Measurements from ENCODE around the gene ICAM1.
"Not testable (repeated sequence)": the region's sequence is repeated elsewhere in the genome, so short reads cannot be mapped to it uniquely, and the experiment has no call there.

ICAM1 gene

GRCh38 chr19:10277795-10278589 is 7.1 kb downstream of the ICAM1 start:
- no peak for DNase-seq (ENCODE audit: low read depth)

- no peak for DNase-seq (ENCODE audit: low read depth)
These were observed 8.0 kb downstream of the ICAM1 start for GRCh38 chr19:10278935-10279334.

- no peak for DNase-seq (ENCODE audit: low read depth)
These were observed 9.0 kb downstream of the ICAM1 start for GRCh38 chr19:10279737-10280442.

GRCh38 chr19:10282043-10282442 is 11.1 kb downstream of the ICAM1 start:
- not testable (repeated sequence) for DNase-seq (ENCODE audit: low read depth)

GRCh38 chr19:10283301-10284064 is 12.6 kb downstream of the ICAM1 start:
- DNase-seq (ENCODE audit: low read depth): no peak

- no peak for DNase-seq (ENCODE audit: low read depth)
These were observed 13.4 kb downstream of the ICAM1 start for GRCh38 chr19:10284065-10284959.

- no peak for DNase-seq (ENCODE audit: low read depth)
These were observed 14.0 kb downstream of the ICAM1 start for GRCh38 chr19:10284960-10285278.

- DNase-seq (ENCODE audit: low read depth): no peak
These were observed 14.5 kb downstream of the ICAM1 start for GRCh38 chr19:10285393-10285792.

- no peak for DNase-seq (ENCODE audit: low read depth)
These were observed 16.1 kb downstream of the ICAM1 start, which contains the start of gene ICAM4 for GRCh38 chr19:10286803-10287737. ICAM4 (plus strand) TSS chr19:10286955; CDS start chr19:10287013, 58 bp downstream.

- no peak for DNase-seq (ENCODE audit: low read depth)
These were observed 17.8 kb downstream of the ICAM1 start for GRCh38 chr19:10288662-10289166.

GRCh38 chr19:10289167-10289835 is 18.4 kb downstream of the ICAM1 start:
- no peak for DNase-seq (ENCODE audit: low read depth)

- DNase-seq (ENCODE audit: low read depth): no peak
These were observed 19.0 kb downstream of the ICAM1 start, which contains the start of gene ICAM5 for GRCh38 chr19:10289836-10290356. ICAM5 (plus strand) TSS chr19:10289952; CDS start chr19:10290044, 92 bp downstream.

GRCh38 chr19:10290357-10290875 is 19.5 kb downstream of the ICAM1 start:
- no peak for DNase-seq (ENCODE audit: low read depth)

- no peak for DNase-seq (ENCODE audit: low read depth)
These were observed 20.1 kb downstream of the ICAM1 start for GRCh38 chr19:10290876-10291553.

- no peak for DNase-seq (ENCODE audit: low read depth)
These were observed 20.8 kb downstream of the ICAM1 start for GRCh38 chr19:10291554-10292205.

GRCh38 chr19:10292206-10292788 is 21.4 kb downstream of the ICAM1 start:
- DNase-seq (ENCODE audit: low read depth): peak; percentile 16

- no peak for DNase-seq (ENCODE audit: low read depth)
These were observed 22.1 kb downstream of the ICAM1 start for GRCh38 chr19:10292789-10293636.
